Liver (tissue), 9 donors: ENCODE data around the gene OMP. TPM values are rescaled to one million over a fixed set of nuclear protein-coding genes. Genes with fewer than 3 reads are reported as not detected.

Source experiments
- DNase-seq: peaks from one replicate; pipeline ENCODE4 v3.0.0-alpha.2; 2017; ENCODE audit warnings: low spot score
- H3K27ac ChIP-seq, 2 donors: one replicate each; pipeline ENCODE4 v1.7.0; 2013; ENCODE audit warnings: inconsistent platforms in 2 of 2, low read length in 2 of 2, control low read depth in 1 of 2, low read depth in 1 of 2, mild to moderate bottlenecking in 1 of 2
- H3K27me3 ChIP-seq, 4 donors: one replicate each; pipeline versions ENCODE4 v1.6.1 to v1.7.0; 2013; ENCODE audit warnings: low read length in 3 of 4, inconsistent platforms in 1 of 4, mild to moderate bottlenecking in 1 of 4, moderate library complexity in 1 of 4; ENCODE audit not compliant: control insufficient read depth in 4 of 4, insufficient read depth in 4 of 4
- H3K36me3 ChIP-seq, 4 donors: one replicate each; pipeline versions ENCODE4 v1.6.1 to v1.7.0; 2013; ENCODE audit warnings: low read length in 3 of 4, mild to moderate bottlenecking in 3 of 4, low read depth in 1 of 4, moderate library complexity in 1 of 4; ENCODE audit not compliant: control insufficient read depth in 4 of 4, insufficient read depth in 3 of 4
- H3K4me1 ChIP-seq, 4 donors: one replicate each; pipeline versions ENCODE4 v1.6.1 to v1.7.0; 2013; ENCODE audit warnings: low read length in 3 of 4, mild to moderate bottlenecking in 3 of 4, moderate library complexity in 1 of 4; ENCODE audit not compliant: control insufficient read depth in 4 of 4, insufficient read depth in 4 of 4
- H3K4me3 ChIP-seq, 3 donors: one replicate each; pipeline versions ENCODE4 v1.6.1 to v1.7.0; 2013; ENCODE audit warnings: low read length in 3 of 3, control low read depth in 1 of 3, low read depth in 1 of 3, mild to moderate bottlenecking in 1 of 3
- H3K9ac ChIP-seq, 2 donors: one replicate each; pipeline ENCODE4 v1.7.0; 2013; ENCODE audit warnings: low read length in 2 of 2, mild to moderate bottlenecking in 2 of 2, moderate library complexity in 2 of 2, control low read depth in 1 of 2, low read depth in 1 of 2
- H3K9me3 ChIP-seq, 4 donors: one replicate each; pipeline versions ENCODE4 v1.6.1 to v1.7.0; 2013; ENCODE audit warnings: low read length in 3 of 4; ENCODE audit not compliant: control insufficient read depth in 4 of 4
- FOXA1 ChIP-seq: IDR thresholded peaks from 2 replicates; pipeline ENCODE4 v1.6.1; 2016; ENCODE audit warnings: antibody characterized with exemption
- FOXA2 ChIP-seq: IDR thresholded peaks from 2 replicates; pipeline ENCODE4 v1.6.1; 2016; ENCODE audit warnings: antibody characterized with exemption
- GABPA ChIP-seq, 2 donors: IDR thresholded peaks in 1 of 2; conservative IDR thresholded peaks in 1 of 2; 2 replicates each; pipeline ENCODE4 v1.6.1; 2016; ENCODE audit warnings: antibody characterized with exemption in 2 of 2, mild to moderate bottlenecking in 1 of 2, moderate library complexity in 1 of 2
- HNF4G ChIP-seq: IDR thresholded peaks from 2 replicates; pipeline ENCODE4 v1.6.1; 2016; ENCODE audit warnings: antibody characterized with exemption
- JUND ChIP-seq, 2 donors: IDR thresholded peaks; 2 replicates each; pipeline ENCODE4 v1.6.1; 2016; ENCODE audit warnings: antibody characterized with exemption in 2 of 2
- NR2F2 ChIP-seq: IDR thresholded peaks from 2 replicates; pipeline ENCODE4 v1.6.1; 2016; ENCODE audit warnings: antibody characterized with exemption
- RAD21 ChIP-seq, 2 donors: IDR thresholded peaks; 2 replicates each; pipeline ENCODE4 v1.6.1; 2016; ENCODE audit warnings: antibody characterized with exemption in 2 of 2, mild to moderate bottlenecking in 2 of 2
- REST ChIP-seq: IDR thresholded peaks from 2 replicates; pipeline ENCODE4 v1.6.1; 2016; ENCODE audit warnings: antibody characterized with exemption, mild to moderate bottlenecking
- RXRA ChIP-seq, 2 donors: IDR thresholded peaks; 2 replicates each; pipeline ENCODE4 v1.6.1; 2017 to 2018; ENCODE audit warnings: antibody characterized with exemption in 2 of 2, mild to moderate bottlenecking in 1 of 2
- SP1 ChIP-seq: IDR thresholded peaks from 2 replicates; pipeline ENCODE4 v1.6.1; 2018; ENCODE audit warnings: antibody characterized with exemption, mild to moderate bottlenecking
- TAF1 ChIP-seq: conservative IDR thresholded peaks from 2 replicates; pipeline ENCODE4 v1.6.1; 2016; ENCODE audit warnings: antibody characterized with exemption, mild to moderate bottlenecking
- YY1 ChIP-seq: IDR thresholded peaks from 2 replicates; pipeline ENCODE4 v1.6.1; 2016; ENCODE audit warnings: antibody characterized with exemption, mild to moderate bottlenecking
- WGBS: extraction: QIAGEN DNeasy Blood & Tissue Kit; methylation state at CpG from one replicate; pipeline ENCODE4 v1.1.7; 2013; 5-methylcytosine and 5-hydroxymethylcytosine counted together
- polyA plus RNA-seq, 2 donors: library from polyadenylated mRNA; stranded (reverse) in 1 of 2; unstranded in 1 of 2; fragments of 200-250 nt in 1 of 2; fragments of >200 nt in 1 of 2; fragmentation: Nextera tagmentation in 1 of 2; extraction: Ambion mirVana in 1 of 2; gene quantifications; one replicate each; pipeline versions ENCODE4 v1.2.1 to v1.2.3, GENCODE V29; 2013 to 2015
- total RNA-seq, 2 donors: library from RNA; depleted of rRNA; stranded (reverse); fragments of >200 nt; gene quantifications; one replicate each; pipeline ENCODE4 v1.2.3, GENCODE V29; 2014
- TF ChIP-seq, protein P1 (sequence below): fragments of 150-350 bp; IDR thresholded peaks from 2 replicates; pipeline ENCODE4 v1.5.1; 2017; ENCODE audit warnings: improper control_type of control experiment, low read depth, low read length; ENCODE audit not compliant: missing input control
- TF ChIP-seq, protein P2 (sequence below): IDR thresholded peaks from 2 replicates; pipeline ENCODE4 v1.6.1; 2016; ENCODE audit warnings: antibody characterized with exemption
- TF ChIP-seq, protein P3 (sequence below): IDR thresholded peaks from 2 replicates; pipeline ENCODE4 v1.6.1; 2016; ENCODE audit warnings: antibody characterized with exemption
- donor health status: healthy.
- donor health status: healthy.
- donor health status: healthy.
- donor health status: healthy.
- donor health status: healthy.

Gene OMP
- total and polyA plus RNA-seq, 4 donors = 0.24 to 0.75 (median 0.65) TPM; not detected in 1

- Histone ChIP-seq H3K27me3 (no peaks in the 10 kb centered on the region), H3K4me3 (no peak overlapping the region), H3K9ac (no peak overlapping the region), H3K36me3 (no peaks in the 10 kb centered on the region), H3K9me3 (no peaks in the 10 kb centered on the region), H3K27ac (peak overlapping the region; percentile 46 to 65), H3K4me1 (peaks cover 7 to 68% (median 44%) of the 10 kb centered on the region in 4 donors)
- DNase-seq = no peak
- TF ChIP-seq NR2F2 = no peak
- no peak for TF ChIP-seq YY1
- TF ChIP-seq JUND (IDR thresholded peaks at IDR 0.05) = no peak
- no peak for TF ChIP-seq GABPA (IDR thresholded peaks at IDR 0.05 in 1 of 2, conservative IDR thresholded peaks at IDR 0.05 in 1 of 2)
- 71% methylated on average over 15 of the region's 15 CpGs for WGBS
These were observed 30.7 kb upstream of the OMP start for GRCh38 chr11:77071671-77072605.

DNA sequence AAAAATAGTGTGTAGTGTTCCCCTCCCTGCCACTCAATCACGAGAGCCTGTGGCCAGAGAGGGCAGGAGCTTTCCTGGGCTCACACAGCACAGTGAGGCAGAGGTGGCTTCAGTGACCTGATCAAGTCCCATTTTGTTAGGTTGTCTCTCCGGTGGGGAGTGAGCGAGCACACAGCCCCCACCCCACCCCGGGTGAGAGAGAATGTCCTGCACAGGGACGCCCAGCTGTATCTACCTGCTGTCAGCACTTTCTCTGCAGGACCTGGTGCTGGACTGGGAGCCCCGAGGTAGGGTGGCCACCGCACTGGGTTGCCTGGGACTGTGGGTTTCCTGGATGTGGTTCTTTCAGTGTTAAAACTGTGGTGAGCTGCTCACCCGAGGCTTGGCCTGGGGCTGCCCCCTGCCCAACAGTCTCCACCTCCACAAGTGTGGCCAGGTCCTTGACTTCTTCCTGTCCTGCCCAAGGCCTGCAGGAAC lies 29.8 kb upstream of the OMP start:
- Histone ChIP-seq H3K27ac (peak overlapping the region; percentile 65), H3K4me1 (peaks cover 7 to 62% (median 40%) of the 10 kb centered on the region in 4 donors), H3K27me3 (no peaks in the 10 kb centered on the region), H3K9ac (no peak overlapping the region), H3K9me3 (no peaks in the 10 kb centered on the region), H3K36me3 (no peaks in the 10 kb centered on the region), H3K4me3 (no peak overlapping the region)
- no peak for DNase-seq
- no peak for TF ChIP-seq HNF4G
- TF ChIP-seq, protein P1, sequence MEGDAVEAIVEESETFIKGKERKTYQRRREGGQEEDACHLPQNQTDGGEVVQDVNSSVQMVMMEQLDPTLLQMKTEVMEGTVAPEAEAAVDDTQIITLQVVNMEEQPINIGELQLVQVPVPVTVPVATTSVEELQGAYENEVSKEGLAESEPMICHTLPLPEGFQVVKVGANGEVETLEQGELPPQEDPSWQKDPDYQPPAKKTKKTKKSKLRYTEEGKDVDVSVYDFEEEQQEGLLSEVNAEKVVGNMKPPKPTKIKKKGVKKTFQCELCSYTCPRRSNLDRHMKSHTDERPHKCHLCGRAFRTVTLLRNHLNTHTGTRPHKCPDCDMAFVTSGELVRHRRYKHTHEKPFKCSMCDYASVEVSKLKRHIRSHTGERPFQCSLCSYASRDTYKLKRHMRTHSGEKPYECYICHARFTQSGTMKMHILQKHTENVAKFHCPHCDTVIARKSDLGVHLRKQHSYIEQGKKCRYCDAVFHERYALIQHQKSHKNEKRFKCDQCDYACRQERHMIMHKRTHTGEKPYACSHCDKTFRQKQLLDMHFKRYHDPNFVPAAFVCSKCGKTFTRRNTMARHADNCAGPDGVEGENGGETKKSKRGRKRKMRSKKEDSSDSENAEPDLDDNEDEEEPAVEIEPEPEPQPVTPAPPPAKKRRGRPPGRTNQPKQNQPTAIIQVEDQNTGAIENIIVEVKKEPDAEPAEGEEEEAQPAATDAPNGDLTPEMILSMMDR = no peak
- 68% methylated on average over 8 of the region's 8 CpGs for WGBS

- WGBS = 67% methylated on average over 11 of the region's 11 CpGs
- H3K9me3 ChIP-seq = no peaks in the 10 kb centered on the region
- no peaks in the 10 kb centered on the region for H3K27me3 ChIP-seq
- H3K4me1 ChIP-seq = peaks cover 7 to 56% (median 35%) of the 10 kb centered on the region in 4 donors
- peak overlapping the region; percentile 65 for H3K27ac ChIP-seq
- H3K36me3 ChIP-seq = no peaks in the 10 kb centered on the region
- H3K4me3 ChIP-seq = no peak overlapping the region
- H3K9ac ChIP-seq = no peak overlapping the region
- DNase-seq = no peak
- TF ChIP-seq, protein P2, sequence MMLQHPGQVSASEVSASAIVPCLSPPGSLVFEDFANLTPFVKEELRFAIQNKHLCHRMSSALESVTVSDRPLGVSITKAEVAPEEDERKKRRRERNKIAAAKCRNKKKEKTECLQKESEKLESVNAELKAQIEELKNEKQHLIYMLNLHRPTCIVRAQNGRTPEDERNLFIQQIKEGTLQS = no peak
- TF ChIP-seq TAF1 (no peak), REST (no peak), FOXA2 (no peak), JUND (IDR thresholded peaks at IDR 0.05) (peak in 1 of 2 donors; percentile 28), HNF4G (no peak), RAD21 (IDR thresholded peaks at IDR 0.05) (peak in 1 of 2 donors; percentile 29), RXRA (IDR thresholded peaks at IDR 0.05) (peak in 1 of 2 donors; percentile 19), FOXA1 (no peak), SP1 (no peak), NR2F2 (peak; percentile 78), GABPA (IDR thresholded peaks at IDR 0.05 in 1 of 2, conservative IDR thresholded peaks at IDR 0.05 in 1 of 2) (no peak)
- TF ChIP-seq, protein P3, sequence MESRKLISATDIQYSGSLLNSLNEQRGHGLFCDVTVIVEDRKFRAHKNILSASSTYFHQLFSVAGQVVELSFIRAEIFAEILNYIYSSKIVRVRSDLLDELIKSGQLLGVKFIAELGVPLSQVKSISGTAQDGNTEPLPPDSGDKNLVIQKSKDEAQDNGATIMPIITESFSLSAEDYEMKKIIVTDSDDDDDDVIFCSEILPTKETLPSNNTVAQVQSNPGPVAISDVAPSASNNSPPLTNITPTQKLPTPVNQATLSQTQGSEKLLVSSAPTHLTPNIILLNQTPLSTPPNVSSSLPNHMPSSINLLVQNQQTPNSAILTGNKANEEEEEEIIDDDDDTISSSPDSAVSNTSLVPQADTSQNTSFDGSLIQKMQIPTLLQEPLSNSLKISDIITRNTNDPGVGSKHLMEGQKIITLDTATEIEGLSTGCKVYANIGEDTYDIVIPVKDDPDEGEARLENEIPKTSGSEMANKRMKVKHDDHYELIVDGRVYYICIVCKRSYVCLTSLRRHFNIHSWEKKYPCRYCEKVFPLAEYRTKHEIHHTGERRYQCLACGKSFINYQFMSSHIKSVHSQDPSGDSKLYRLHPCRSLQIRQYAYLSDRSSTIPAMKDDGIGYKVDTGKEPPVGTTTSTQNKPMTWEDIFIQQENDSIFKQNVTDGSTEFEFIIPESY = no peak
- TF ChIP-seq, protein P1 = peak; percentile 22
These were observed 29.2 kb upstream of the OMP start for GRCh38 chr11:77073328-77074001.
